HG02884 (cell line): ENCODE data around the gene ADAMTS17.

Experiments
- ATAC-seq: cut with Tn5 transposase; IDR thresholded peaks from one replicate; pipeline ENCODE4 v1.9.1; 2021; ENCODE audit warnings: mild to moderate bottlenecking, moderate library complexity; ENCODE audit not compliant: unreplicated experiment

ADAMTS17 gene

GRCh38 chr15:99963096-99963825 lies 378.5 kb downstream of the ADAMTS17 start:
- ATAC-seq, result no peak

- ATAC-seq, result no peak
Observed at GRCh38 chr15:99962006-99962561, 379.7 kb downstream of the ADAMTS17 start.

- no peak for ATAC-seq
Observed at GRCh38 chr15:99961011-99961441, 380.7 kb downstream of the ADAMTS17 start.

- ATAC-seq, result no peak
Observed at GRCh38 chr15:99959326-99959725, 382.4 kb downstream of the ADAMTS17 start.

GRCh38 chr15:99958426-99959097 lies 383.2 kb downstream of the ADAMTS17 start:
- ATAC-seq, result no peak

GRCh38 chr15:99957642-99958013 lies 384.1 kb downstream of the ADAMTS17 start:
- no peak for ATAC-seq

- no peak for ATAC-seq
Observed at GRCh38 chr15:99956820-99957641, 384.7 kb downstream of the ADAMTS17 start.

- ATAC-seq, result no peak
Observed at GRCh38 chr15:99956022-99956775, 385.6 kb downstream of the ADAMTS17 start.

GRCh38 chr15:99955532-99955931 lies 386.2 kb downstream of the ADAMTS17 start:
- ATAC-seq, result no peak

- no peak for ATAC-seq
Observed at GRCh38 chr15:99955181-99955525, 386.6 kb downstream of the ADAMTS17 start.

GRCh38 chr15:99954361-99955180 lies 387.2 kb downstream of the ADAMTS17 start:
- no peak for ATAC-seq

GRCh38 chr15:99953886-99954285 lies 387.9 kb downstream of the ADAMTS17 start:
- ATAC-seq, result no peak

GRCh38 chr15:99951511-99951910 lies 390.3 kb downstream of the ADAMTS17 start:
- ATAC-seq, result no peak

- ATAC-seq, result no peak
Observed at GRCh38 chr15:99944131-99944530, 397.6 kb downstream of the ADAMTS17 start.

- no peak for ATAC-seq
Observed at GRCh38 chr15:99943466-99943865, 398.3 kb downstream of the ADAMTS17 start.

- ATAC-seq, result no peak
Observed at GRCh38 chr15:99932676-99933402, 408.9 kb downstream of the ADAMTS17 start.

GRCh38 chr15:99931703-99932603 lies 409.8 kb downstream of the ADAMTS17 start:
- no peak for ATAC-seq

- ATAC-seq, result no peak
Observed at GRCh38 chr15:99930696-99931095, 411.1 kb downstream of the ADAMTS17 start.
